Caco-2 (cell line): ENCODE results near the gene RNF38. TPM values are rescaled to one million over a fixed set of nuclear protein-coding genes. Genes with fewer than 3 reads are reported as not detected.
"Not testable (repeated sequence)": the region's sequence is repeated elsewhere in the genome, so short reads cannot be mapped to it uniquely, and the experiment has no call there.

Experiments
- BruUV-seq: library from RNA; stranded (reverse); fragments of 400-500 nt; replicated peaks from 2 replicates; lab custom pipeline; 2021; lab: Mats Ljungman, UMichigan
- CTCF ChIA-PET: fragments of 300-600 bp; sonication (Branson Sonifier 250); formaldehyde crosslinking; loops from one replicate; lab custom pipeline; 2022; ENCODE audit warnings: antibody characterized with exemption; lab: Charles Lee
- POLR2A ChIA-PET: fragments of 300-600 bp; sonication (Branson Sonifier 250); formaldehyde crosslinking; loops from one replicate; lab custom pipeline; 2022; ENCODE audit warnings: antibody characterized with exemption; lab: Charles Lee
- DNase-seq, 2 experiments: peaks; one replicate each; pipeline versions ENCODE4 v3.0.0 to v3.0.0-alpha.2; 2020 to 2022
- H3K27me3 ChIP-seq: replicated peaks from 2 replicates; pipeline ENCODE4 v1.6.0; 2011; ENCODE audit warnings: low read length; ENCODE audit not compliant: control insufficient read depth, insufficient read depth
- H3K36me3 ChIP-seq: 2 replicates; pipeline ENCODE4 v1.5.1; 2011; ENCODE audit warnings: low read length; ENCODE audit not compliant: control insufficient read depth, insufficient read depth
- H3K4me1 ChIP-seq: fragments of 250-450 bp; sonication (Bioruptor Pico); 2 replicates; pipeline ENCODE4 v1.5.1; 2020; ENCODE audit warnings: mild to moderate bottlenecking
- H3K4me3 ChIP-seq: 2 replicates; pipeline ENCODE4 v1.5.1; 2011; ENCODE audit warnings: low read depth, mild to moderate bottlenecking, control low read depth, low read length
- H3K9me3 ChIP-seq: fragments of 250-450 bp; sonication (Bioruptor Pico); 2 replicates; pipeline ENCODE4 v1.5.1; 2020; ENCODE audit warnings: mild to moderate bottlenecking, moderate library complexity
- H3K27ac Mint-ChIP-seq: one replicate; pipeline ENCODE4 v1.8.0; 2022; ENCODE audit warnings: mixed read lengths; ENCODE audit not compliant: unreplicated experiment
- H3K27me3 Mint-ChIP-seq: one replicate; pipeline ENCODE4 v1.8.0; 2022; ENCODE audit warnings: mixed read lengths; ENCODE audit not compliant: insufficient read depth, unreplicated experiment
- H3K36me3 Mint-ChIP-seq: one replicate; pipeline ENCODE4 v1.8.0; 2022; ENCODE audit warnings: mild to moderate bottlenecking, mixed read lengths; ENCODE audit not compliant: insufficient read depth, unreplicated experiment
- H3K4me1 Mint-ChIP-seq: one replicate; pipeline ENCODE4 v1.8.0; 2022; ENCODE audit warnings: low read depth, mixed read lengths; ENCODE audit not compliant: unreplicated experiment
- H3K4me3 Mint-ChIP-seq: one replicate; pipeline ENCODE4 v1.8.0; 2022; ENCODE audit warnings: mild to moderate bottlenecking, moderate library complexity, mixed read lengths; ENCODE audit not compliant: unreplicated experiment
- H3K9me3 Mint-ChIP-seq: one replicate; pipeline ENCODE4 v1.8.0; 2022; ENCODE audit warnings: mixed read lengths; ENCODE audit not compliant: unreplicated experiment
- CTCF ChIP-seq, 2 experiments: fragments of 200-600 bp in 1 of 2; IDR thresholded peaks; 1 replicate in 1 of 2; 2 replicates in 1 of 2; pipeline versions ENCODE4 v1.5.1 to v1.8.0; 2011 to 2022; ENCODE audit warnings: antibody characterized with exemption in 1 of 2, control low read depth in 1 of 2, inconsistent platforms in 1 of 2, low read depth in 1 of 2, low read length in 1 of 2, mild to moderate bottlenecking in 1 of 2, moderate library complexity in 1 of 2; ENCODE audit not compliant: insufficient read depth in 1 of 2, severe bottlenecking in 1 of 2, unreplicated experiment in 1 of 2
- intact Hi-C: fragments of 100-400 bp; cut with micrococcal nuclease; formaldehyde crosslinking; loops from one replicate; pipeline ENCODE4 v1.10.0; 2022; ENCODE audit not compliant: unreplicated experiment
- total RNA-seq: library from RNA; stranded (reverse); gene quantifications from 2 replicates; pipeline ENCODE4 v1.2.3, GENCODE V29; 2022

The RNF38 gene
- total RNA-seq, 1 experiment from 2014 or later, result 43.3 TPM

- H3K36me3 Mint-ChIP-seq, result no peaks in the 10 kb centered on the region
- H3K4me1 Mint-ChIP-seq, result peaks cover 8% of the 10 kb centered on the region
- ChIA-PET CTCF (no interaction called here), POLR2A (no interaction called here)
- Histone ChIP-seq H3K4me1 (peaks cover 13% of the 10 kb centered on the region), H3K4me3 (no peak overlapping the region), H3K27me3 (no peaks in the 10 kb centered on the region), H3K9me3 (no peaks in the 10 kb centered on the region), H3K36me3 (no peaks in the 10 kb centered on the region)
- H3K9me3 Mint-ChIP-seq, result no peaks in the 10 kb centered on the region
- DNase-seq, result no peak
- no peaks in the 10 kb centered on the region for H3K27me3 Mint-ChIP-seq
- BruUV-seq, result no TSS peak
- intact Hi-C loops, result no loop called here
- no peak overlapping the region for H3K27ac Mint-ChIP-seq
- H3K4me3 Mint-ChIP-seq, result no peak overlapping the region
- TF ChIP-seq CTCF (IDR thresholded peaks at IDR 0.05; ENCODE audit: insufficient read depth in 1 of 2, low read depth in 1 of 2, low read length in 1 of 2, severe bottlenecking in 1 of 2, unreplicated experiment in 1 of 2), result no peak
These were observed 101.5 kb downstream of the RNF38 start for GRCh38 chr9:36298566-36298965.

GRCh38 chr9:36297798-36298197 lies 102.3 kb downstream of the RNF38 start:
- intact Hi-C loops, result no loop called here
- no TSS peak for BruUV-seq

GRCh38 chr9:36294996-36295395 lies 105.1 kb downstream of the RNF38 start:
- H3K4me3 Mint-ChIP-seq, H3K27ac Mint-ChIP-seq, H3K36me3 Mint-ChIP-seq, H3K9me3 ChIP-seq, BruUV-seq, H3K4me3 ChIP-seq, intact Hi-C loops, H3K9me3 Mint-ChIP-seq, H3K27me3 ChIP-seq, H3K36me3 ChIP-seq, POLR2A ChIA-PET, CTCF ChIA-PET, H3K27me3 Mint-ChIP-seq, DNase-seq: not testable (repeated sequence)
- H3K4me1 Mint-ChIP-seq, result peaks cover 25% of the 10 kb centered on the region
- peaks cover 18% of the 10 kb centered on the region for H3K4me1 ChIP-seq

More at GRCh38 chr9:36297798-36298197, 102.3 kb downstream of the RNF38 start:
- peaks cover 11% of the 10 kb centered on the region for H3K4me1 Mint-ChIP-seq
- H3K36me3 Mint-ChIP-seq, result no peaks in the 10 kb centered on the region
- Histone ChIP-seq H3K4me3 (no peak overlapping the region), H3K36me3 (no peaks in the 10 kb centered on the region), H3K27me3 (no peaks in the 10 kb centered on the region), H3K9me3 (no peaks in the 10 kb centered on the region), H3K4me1 (peaks cover 13% of the 10 kb centered on the region)
- no peak overlapping the region for H3K27ac Mint-ChIP-seq
- DNase-seq, result no peak
- H3K9me3 Mint-ChIP-seq, result no peaks in the 10 kb centered on the region
- ChIA-PET CTCF (no interaction called here), POLR2A (no interaction called here)
- H3K4me3 Mint-ChIP-seq, result no peak overlapping the region
- H3K27me3 Mint-ChIP-seq, result no peaks in the 10 kb centered on the region
- TF ChIP-seq CTCF (IDR thresholded peaks at IDR 0.05; ENCODE audit: insufficient read depth in 1 of 2, low read depth in 1 of 2, low read length in 1 of 2, severe bottlenecking in 1 of 2, unreplicated experiment in 1 of 2), result no peak

- no peak for TF ChIP-seq CTCF (IDR thresholded peaks at IDR 0.05; ENCODE audit: insufficient read depth in 1 of 2, low read depth in 1 of 2, low read length in 1 of 2, severe bottlenecking in 1 of 2, unreplicated experiment in 1 of 2)
- H3K4me3 ChIP-seq, result no peak overlapping the region
- no peaks in the 10 kb centered on the region for H3K27me3 Mint-ChIP-seq
- no peaks in the 10 kb centered on the region for H3K9me3 Mint-ChIP-seq
- ChIA-PET CTCF (no interaction called here), POLR2A (no interaction called here)
- H3K9me3 ChIP-seq, result no peaks in the 10 kb centered on the region
- no TSS peak for BruUV-seq
- no peaks in the 10 kb centered on the region for H3K27me3 ChIP-seq
- no peak for DNase-seq
- intact Hi-C loops, result no loop called here
- H3K27ac Mint-ChIP-seq, result no peak overlapping the region
- H3K4me1 ChIP-seq, result peaks cover 25% of the 10 kb centered on the region
- peaks cover 27% of the 10 kb centered on the region for H3K4me1 Mint-ChIP-seq
- no peaks in the 10 kb centered on the region for H3K36me3 ChIP-seq
- no peak overlapping the region for H3K4me3 Mint-ChIP-seq
- no peaks in the 10 kb centered on the region for H3K36me3 Mint-ChIP-seq
These were observed 106.2 kb downstream of the RNF38 start for GRCh38 chr9:36293918-36294317.
